DMS114 treated with DMSO at 0.1 percent for 48 hours (cell line): ENCODE data around the gene KRTAP1-3.
"Not testable (repeated sequence)": the region's sequence is repeated elsewhere in the genome, so short reads cannot be mapped to it uniquely, and the experiment has no call there.

Experiments used
- DNase-seq: peaks from one replicate; lab custom pipeline; 2025; ENCODE audit not compliant: unreplicated experiment; lab: John Stamatoyannopoulos, UW

The KRTAP1-3 gene

GRCh38 chr17:41012326-41013120 is 22.2 kb downstream of the KRTAP1-3 start:
- DNase-seq = no peak

- no peak for DNase-seq
Measured at GRCh38 chr17:41010441-41010840, 24.2 kb downstream of the KRTAP1-3 start.

- DNase-seq = no peak
Measured at GRCh38 chr17:41009936-41010335, 24.7 kb downstream of the KRTAP1-3 start.

- no peak for DNase-seq
Measured at GRCh38 chr17:41009301-41009760, 25.3 kb downstream of the KRTAP1-3 start.

GRCh38 chr17:41008811-41009210 is 25.9 kb downstream of the KRTAP1-3 start, which contains the start of gene KRTAP3-1:
Gene KRTAP3-1 (minus strand): TSS chr17:41009128. CDS start chr17:41009074, 54 bp downstream.
- no peak for DNase-seq

- no peak for DNase-seq
Measured at GRCh38 chr17:41004397-41004796, 30.3 kb downstream of the KRTAP1-3 start.

GRCh38 chr17:41003926-41004325 is 30.7 kb downstream of the KRTAP1-3 start:
- DNase-seq = no peak

GRCh38 chr17:41002814-41003213 is 31.9 kb downstream of the KRTAP1-3 start:
- DNase-seq = no peak

- no peak for DNase-seq
Measured at GRCh38 chr17:41001795-41002194, 32.9 kb downstream of the KRTAP1-3 start.

GRCh38 chr17:40999563-40999962 is 35.1 kb downstream of the KRTAP1-3 start, which contains the start of gene KRTAP3-2:
Gene KRTAP3-2 (minus strand): TSS chr17:40999906. CDS start chr17:40999853, 53 bp downstream.
- not testable (repeated sequence) for DNase-seq

GRCh38 chr17:40997361-40997760 is 37.3 kb downstream of the KRTAP1-3 start:
- DNase-seq = no peak

- no peak for DNase-seq
Measured at GRCh38 chr17:40996829-40997228, 37.8 kb downstream of the KRTAP1-3 start.

GRCh38 chr17:40995116-40995515 is 39.6 kb downstream of the KRTAP1-3 start:
- no peak for DNase-seq

- no peak for DNase-seq
Measured at GRCh38 chr17:40993839-40994238, 40.8 kb downstream of the KRTAP1-3 start, which contains the start of gene KRTAP3-3. Gene KRTAP3-3 (minus strand): TSS chr17:40994164. CDS start chr17:40994097, 67 bp downstream.

GRCh38 chr17:40993084-40993483 is 41.6 kb downstream of the KRTAP1-3 start:
- DNase-seq = no peak

GRCh38 chr17:40992666-40993065 is 42.0 kb downstream of the KRTAP1-3 start:
- no peak for DNase-seq

- DNase-seq = no peak
Measured at GRCh38 chr17:40986920-40987319, 47.8 kb downstream of the KRTAP1-3 start.

GRCh38 chr17:40984226-40984625 is 50.4 kb downstream of the KRTAP1-3 start, which contains the start of gene KRT40:
Gene KRT40 (minus strand): TSS chr17:40984326. CDS start chr17:40984273, 53 bp downstream.
- DNase-seq = no peak
